H7 (cell line): Measurements from ENCODE around the gene EIPR1. TPM values are rescaled to one million over a fixed set of nuclear protein-coding genes. Genes with fewer than 3 reads are reported as not detected.

Experiments used
- DNase-seq: peaks from one replicate; pipeline ENCODE4 v3.0.0; 2012
- H3K27me3 ChIP-seq: 2 replicates; pipeline ENCODE4 v1.6.0; 2011; ENCODE audit warnings: mild to moderate bottlenecking, low read length; ENCODE audit not compliant: control insufficient read depth, insufficient read depth
- H3K36me3 ChIP-seq: replicated peaks from 2 replicates; pipeline ENCODE4 v1.5.1; 2011; ENCODE audit warnings: low read length; ENCODE audit not compliant: control insufficient read depth, insufficient read depth
- H3K4me3 ChIP-seq: 2 replicates; pipeline ENCODE4 v1.5.1; 2011; ENCODE audit warnings: low read depth, mild to moderate bottlenecking, control low read depth, low read length, moderate library complexity; ENCODE audit not compliant: insufficient read depth
- total RNA-seq: library from RNA; depleted of rRNA; stranded (reverse); fragments of >200 nt; shearing (Covaris generic); gene quantifications from 2 replicates; pipeline ENCODE4 v1.2.3, GENCODE V29; 2014

EIPR1 gene
- total RNA-seq, 1 experiment from 2014 or later: 60.4 TPM

GRCh38 chr2:3265981-3266924, 111.4 kb downstream of the EIPR1 start:
- Histone ChIP-seq H3K4me3 (no peak overlapping the region), H3K36me3 (no peaks in the 10 kb centered on the region), H3K27me3 (no peaks in the 10 kb centered on the region)
- DNase-seq: peak; percentile 94

- no peak overlapping the region for H3K4me3 ChIP-seq
- H3K27me3 ChIP-seq: no peaks in the 10 kb centered on the region
- DNase-seq: no peak
- no peaks in the 10 kb centered on the region for H3K36me3 ChIP-seq
Measured at GRCh38 chr2:3265471-3265870, 112.1 kb downstream of the EIPR1 start.

GRCh38 chr2:3264010-3264744, 113.4 kb downstream of the EIPR1 start:
- no peak for DNase-seq
- Histone ChIP-seq H3K36me3 (no peaks in the 10 kb centered on the region), H3K27me3 (no peaks in the 10 kb centered on the region), H3K4me3 (no peak overlapping the region)

GRCh38 chr2:3263487-3263886, 114.1 kb downstream of the EIPR1 start:
- no peak for DNase-seq
- Histone ChIP-seq H3K36me3 (no peaks in the 10 kb centered on the region), H3K4me3 (no peak overlapping the region), H3K27me3 (no peaks in the 10 kb centered on the region)

- H3K36me3 ChIP-seq: no peaks in the 10 kb centered on the region
- DNase-seq: no peak
- no peaks in the 10 kb centered on the region for H3K27me3 ChIP-seq
- H3K4me3 ChIP-seq: no peak overlapping the region
Measured at GRCh38 chr2:3262437-3263388, 114.9 kb downstream of the EIPR1 start.

DNA sequence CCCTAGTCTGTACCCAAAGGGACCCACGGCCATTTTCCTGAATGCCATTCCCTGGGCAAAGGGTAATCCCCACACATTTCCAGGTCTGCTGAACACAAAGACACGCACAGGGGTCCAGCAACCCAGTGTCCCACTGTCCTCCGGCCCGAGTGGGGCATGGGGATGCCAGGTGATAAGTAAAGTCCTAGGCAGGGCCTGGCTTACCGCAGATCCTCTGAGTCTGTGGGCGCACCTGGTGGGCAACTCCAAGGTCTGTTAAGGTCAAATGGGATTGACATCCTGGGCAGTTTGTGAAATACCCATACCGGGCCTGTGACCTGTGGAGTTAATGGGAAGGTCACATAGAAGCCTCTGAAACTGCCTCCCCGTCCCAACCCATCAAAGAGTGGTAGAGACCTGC, 116.1 kb downstream of the EIPR1 start:
- DNase-seq: no peak
- no peaks in the 10 kb centered on the region for H3K27me3 ChIP-seq
- no peak overlapping the region for H3K4me3 ChIP-seq
- no peaks in the 10 kb centered on the region for H3K36me3 ChIP-seq

DNA sequence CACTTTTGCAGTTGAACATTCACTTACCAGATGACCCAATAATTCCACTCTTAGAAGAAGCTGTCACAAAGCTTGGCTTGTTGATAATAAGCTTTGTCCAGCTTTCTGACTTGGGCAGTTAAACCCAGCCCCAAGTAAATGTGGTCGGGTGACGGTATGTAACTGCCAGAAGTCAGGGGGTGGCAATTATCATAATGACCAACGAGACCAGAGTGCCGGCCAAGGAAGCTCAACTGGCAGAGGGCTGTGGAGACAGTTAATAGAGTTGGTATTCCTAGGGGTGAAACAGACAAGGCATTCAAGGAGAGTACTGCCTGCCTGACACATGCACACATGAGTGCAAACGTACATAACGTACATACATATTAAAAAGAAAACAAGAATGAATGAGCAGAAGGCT, 116.7 kb downstream of the EIPR1 start:
- H3K27me3 ChIP-seq: no peaks in the 10 kb centered on the region

GRCh38 chr2:3257826-3258225, 119.8 kb downstream of the EIPR1 start:
- Histone ChIP-seq H3K4me3 (no peak overlapping the region), H3K36me3 (no peaks in the 10 kb centered on the region), H3K27me3 (no peaks in the 10 kb centered on the region)
- no peak for DNase-seq

More for the DNA sequence above, 116.7 kb downstream of the EIPR1 start:
- no peak for DNase-seq
- no peaks in the 10 kb centered on the region for H3K36me3 ChIP-seq
- no peak overlapping the region for H3K4me3 ChIP-seq

DNA sequence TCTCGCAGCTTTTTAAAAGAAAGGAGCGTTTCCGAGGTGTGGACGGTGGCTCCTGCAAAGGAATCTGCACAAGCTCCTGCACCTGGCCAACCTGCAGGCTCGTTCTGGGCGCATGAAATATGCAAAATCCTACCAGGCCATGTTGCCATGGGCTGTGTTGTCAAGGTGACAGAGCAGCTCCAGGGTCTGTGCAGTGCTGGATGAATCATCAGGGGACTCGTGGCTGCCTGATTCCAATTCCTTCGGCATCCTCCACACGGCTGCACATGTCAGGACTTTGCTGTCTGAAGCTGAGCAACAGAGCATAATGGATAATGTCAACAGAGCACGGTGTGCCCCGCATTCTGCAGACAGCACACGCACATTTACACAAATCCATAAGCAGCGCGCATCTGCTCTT, 120.5 kb downstream of the EIPR1 start:
- Histone ChIP-seq H3K27me3 (no peaks in the 10 kb centered on the region), H3K36me3 (no peaks in the 10 kb centered on the region), H3K4me3 (no peak overlapping the region)
- peak; percentile 68 for DNase-seq

DNA sequence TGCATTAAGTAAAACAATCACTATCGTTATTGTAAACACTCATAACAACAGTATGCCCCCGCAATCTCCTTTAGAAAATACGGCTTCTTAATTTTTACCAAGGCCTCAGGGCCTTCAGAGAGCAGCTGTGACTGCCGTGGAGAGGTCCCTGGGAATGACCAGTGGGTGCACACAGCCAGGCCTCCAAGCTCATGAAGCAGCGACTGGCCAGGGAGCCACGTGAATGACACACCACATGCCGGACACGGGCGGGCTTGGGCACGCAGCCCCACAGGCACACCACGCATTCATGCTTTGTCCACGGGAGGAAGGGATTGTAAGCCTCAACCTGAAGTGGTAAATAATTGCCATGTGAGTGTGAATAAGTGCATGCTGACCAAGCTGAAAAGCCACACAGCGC, 121.0 kb downstream of the EIPR1 start:
- Histone ChIP-seq H3K36me3 (no peaks in the 10 kb centered on the region), H3K4me3 (no peak overlapping the region), H3K27me3 (no peaks in the 10 kb centered on the region)
- DNase-seq: no peak

GRCh38 chr2:3256157-3256556, 121.5 kb downstream of the EIPR1 start:
- Histone ChIP-seq H3K27me3 (no peaks in the 10 kb centered on the region), H3K36me3 (no peaks in the 10 kb centered on the region), H3K4me3 (no peak overlapping the region)
- no peak for DNase-seq

DNA sequence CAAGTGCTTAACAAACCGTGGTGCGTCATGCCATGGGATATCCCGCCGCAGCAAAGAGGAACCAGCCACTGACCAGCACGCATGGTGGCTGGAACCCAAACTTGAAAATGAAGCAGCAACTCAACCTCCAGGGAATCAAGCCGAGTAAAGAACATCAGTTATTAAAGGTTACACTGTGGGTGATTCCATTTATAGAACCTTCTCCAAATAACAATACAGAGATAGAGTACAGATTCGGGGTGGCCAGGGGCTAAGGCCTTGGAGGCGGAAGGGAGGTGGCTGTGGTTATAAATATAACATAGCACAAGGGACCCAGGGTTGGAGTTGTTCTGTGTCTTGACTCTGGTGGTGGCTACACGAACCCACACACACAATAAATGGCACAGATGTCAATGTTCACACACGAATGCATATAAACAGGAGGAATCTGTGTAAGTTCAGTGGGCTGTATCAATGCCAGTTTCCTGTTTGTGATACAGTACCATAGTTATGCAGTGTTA, 123.1 kb downstream of the EIPR1 start:
- Histone ChIP-seq H3K36me3 (no peaks in the 10 kb centered on the region; the same call in 1 of the 2 replicates), H3K4me3 (no peak overlapping the region), H3K27me3 (no peaks in the 10 kb centered on the region)
- DNase-seq: no peak

DNA sequence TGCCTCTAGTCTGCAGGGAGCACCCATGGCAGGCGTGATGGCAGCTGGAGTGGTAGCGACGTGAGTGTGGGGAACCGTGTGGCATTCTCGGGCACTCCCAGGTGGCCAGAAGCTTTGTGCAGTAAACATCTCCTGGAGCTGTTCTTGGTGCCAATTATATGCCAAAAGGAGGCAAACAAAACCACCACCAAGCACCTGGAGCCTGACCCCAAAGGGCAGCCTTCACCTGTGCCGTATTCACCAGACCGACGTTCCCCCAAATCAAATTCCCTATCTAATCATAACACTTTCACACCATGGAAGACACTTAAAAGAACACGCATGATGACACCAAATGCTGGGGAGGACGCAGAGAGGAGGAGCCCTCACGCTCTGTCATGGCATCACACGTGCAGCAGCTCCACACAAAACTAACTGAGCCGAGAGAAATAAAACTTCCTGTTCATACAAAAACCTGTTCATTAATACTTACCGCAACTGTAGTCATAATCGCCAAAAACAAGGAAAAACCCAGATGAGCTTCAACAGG, 123.6 kb downstream of the EIPR1 start:
- no peak for DNase-seq

DNA sequence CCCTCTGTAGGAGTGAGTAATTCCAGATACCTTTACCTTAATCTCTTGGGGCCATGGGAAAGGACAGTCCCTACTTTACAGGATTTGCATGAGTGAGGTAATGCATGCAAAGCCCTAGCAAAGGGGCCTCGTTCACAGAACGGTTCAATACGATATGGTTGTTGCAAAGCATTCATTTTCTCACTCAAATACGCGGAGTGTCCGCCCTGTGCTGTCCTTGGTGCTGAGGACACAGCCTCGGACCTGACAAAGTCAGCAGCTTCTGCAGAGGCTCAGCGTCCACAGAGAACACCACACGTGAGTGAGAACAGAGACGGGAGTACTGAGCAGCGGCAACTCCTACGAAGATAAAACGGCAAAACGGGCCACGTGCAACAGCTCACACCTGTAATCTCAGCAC, 125.7 kb downstream of the EIPR1 start:
- no peak for DNase-seq
- Histone ChIP-seq H3K4me3 (no peak overlapping the region), H3K27me3 (no peaks in the 10 kb centered on the region), H3K36me3 (no peaks in the 10 kb centered on the region; the same call in 1 of the 2 replicates)

More for the DNA sequence above, 123.6 kb downstream of the EIPR1 start:
- Histone ChIP-seq H3K27me3 (no peaks in the 10 kb centered on the region), H3K4me3 (no peak overlapping the region), H3K36me3 (no peaks in the 10 kb centered on the region; the same call in 1 of the 2 replicates)
